ENCODE measurements around the gene ARHGEF26.

ARHGEF26 gene

DNA sequence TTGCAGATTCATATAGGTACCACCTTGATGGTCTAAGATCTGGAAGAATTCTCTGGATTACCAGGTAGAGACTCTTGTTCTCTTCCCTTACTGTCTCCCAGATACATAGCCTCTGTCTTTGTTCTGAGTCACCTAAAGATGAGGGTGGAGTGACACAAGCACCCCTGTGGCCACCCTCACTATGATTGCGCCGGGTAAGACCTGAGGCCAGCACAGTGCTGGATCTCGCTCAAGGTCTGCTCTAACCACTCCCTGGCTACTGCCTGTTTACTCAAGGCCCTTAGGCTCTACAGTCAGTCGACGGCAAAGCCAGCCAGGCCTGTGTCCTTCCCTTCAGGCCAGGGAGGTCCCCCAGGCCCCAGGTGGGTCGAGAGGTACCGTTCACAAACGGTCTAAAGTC, 88.3 kb downstream of the ARHGEF26 start:
- Histone ChIP-seq H3K9me3 (ENCODE audit: control insufficient read depth, insufficient read depth, low read depth, low read length) (peaks cover 10% of the 10 kb centered on the region), H3K27ac (ENCODE audit: low read depth, low read length) (no peak overlapping the region), H3K4me3 (ENCODE audit: low read depth, low read length) (no peak overlapping the region), H3K9ac (ENCODE audit: low read length) (no peak overlapping the region), H3K27me3 (ENCODE audit: control insufficient read depth, insufficient read depth, low read length) (no peaks in the 10 kb centered on the region), H3K4me1 (ENCODE audit: control insufficient read depth, insufficient read depth, low read length) (no peaks in the 10 kb centered on the region), H3K36me3 (ENCODE audit: control insufficient read depth, insufficient read depth, low read length) (no peaks in the 10 kb centered on the region)

DNA sequence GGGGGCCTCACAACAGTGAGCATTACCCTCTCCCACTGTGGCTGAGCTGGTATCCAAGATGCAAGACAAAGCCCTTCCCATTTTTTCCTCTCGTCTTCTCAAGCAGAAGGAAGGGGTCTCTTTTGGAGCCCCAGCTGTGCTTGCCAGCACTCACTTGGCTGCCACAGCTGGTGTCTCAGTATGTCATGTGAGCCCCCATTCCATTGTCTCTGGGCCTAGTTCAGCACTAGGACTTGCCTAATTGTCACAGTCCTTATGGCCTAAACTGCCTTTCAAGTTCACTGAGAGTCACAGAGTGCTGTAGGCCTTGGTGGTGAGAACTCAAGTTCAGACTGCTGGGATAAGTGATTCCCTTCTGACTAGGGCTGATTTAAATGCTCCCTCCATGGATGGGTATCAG, 89.8 kb downstream of the ARHGEF26 start:
- Histone ChIP-seq H3K36me3 (ENCODE audit: control insufficient read depth, insufficient read depth, low read length) (no peaks in the 10 kb centered on the region), H3K9me3 (ENCODE audit: control insufficient read depth, insufficient read depth, low read depth, low read length) (peaks cover 10% of the 10 kb centered on the region), H3K27ac (ENCODE audit: low read depth, low read length) (no peak overlapping the region), H3K27me3 (ENCODE audit: control insufficient read depth, insufficient read depth, low read length) (no peaks in the 10 kb centered on the region), H3K4me3 (ENCODE audit: low read depth, low read length) (no peak overlapping the region), H3K4me1 (ENCODE audit: control insufficient read depth, insufficient read depth, low read length) (no peaks in the 10 kb centered on the region), H3K9ac (ENCODE audit: low read length) (no peak overlapping the region)

DNA sequence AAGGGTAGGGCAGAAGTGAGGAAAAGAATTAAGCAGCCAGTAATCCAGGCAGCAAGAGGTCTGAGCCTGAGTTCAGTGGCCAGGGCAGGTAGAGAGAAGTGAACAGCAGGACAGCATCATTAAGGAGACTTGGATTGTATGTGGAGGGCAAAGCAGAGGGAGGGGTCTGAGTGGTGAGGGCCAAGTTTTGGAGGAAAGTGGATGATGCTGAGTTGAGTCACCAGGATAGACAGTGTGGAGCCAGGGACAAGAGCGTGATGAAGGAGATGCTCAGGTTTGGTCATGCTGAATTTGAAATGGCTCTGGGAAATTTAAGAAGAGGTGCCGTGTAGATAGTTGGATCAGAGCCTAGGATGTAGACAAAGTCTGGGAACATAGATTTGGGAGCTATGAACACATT, 93.1 kb downstream of the ARHGEF26 start:
- Histone ChIP-seq H3K27me3 (ENCODE audit: control insufficient read depth, insufficient read depth, low read length) (no peaks in the 10 kb centered on the region), H3K27ac (ENCODE audit: low read depth, low read length) (no peak overlapping the region), H3K4me3 (ENCODE audit: low read depth, low read length) (no peak overlapping the region), H3K36me3 (ENCODE audit: control insufficient read depth, insufficient read depth, low read length) (no peaks in the 10 kb centered on the region; the same call in 1 of the 2 replicates), H3K9ac (ENCODE audit: low read length) (no peak overlapping the region), H3K9me3 (ENCODE audit: control insufficient read depth, insufficient read depth, low read depth, low read length) (peaks cover 10% of the 10 kb centered on the region), H3K4me1 (ENCODE audit: control insufficient read depth, insufficient read depth, low read length) (no peaks in the 10 kb centered on the region)

DNA sequence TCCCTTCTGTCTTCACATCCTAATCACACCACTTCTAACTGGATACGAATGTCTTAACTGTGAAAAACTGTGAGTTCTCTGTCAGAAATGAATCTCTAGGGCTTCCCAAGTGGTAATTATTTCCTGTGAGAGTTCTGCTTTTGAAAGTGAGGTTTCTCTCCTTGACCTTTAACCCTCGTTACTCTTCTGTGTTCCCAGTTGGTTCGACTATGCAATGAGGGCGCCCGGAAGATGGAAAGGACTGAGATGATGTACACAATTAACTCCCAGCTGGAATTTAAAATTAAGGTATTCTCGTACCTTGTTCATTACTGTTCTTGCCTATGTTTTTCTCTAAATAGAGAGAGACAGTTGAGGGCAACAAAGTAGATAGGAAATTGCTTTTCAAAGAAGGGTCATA, 96.5 kb downstream of the ARHGEF26 start:
- no peak overlapping the region for H3K4me3 ChIP-seq (ENCODE audit: low read depth, low read length)
- peaks cover 2% of the 10 kb centered on the region for H3K9me3 ChIP-seq (ENCODE audit: control insufficient read depth, insufficient read depth, low read depth, low read length)
- H3K27ac ChIP-seq (ENCODE audit: low read depth, low read length): no peak overlapping the region
- H3K9ac ChIP-seq (ENCODE audit: low read length): no peak overlapping the region
- no peaks in the 10 kb centered on the region; the same call in 1 of the 2 replicates for H3K36me3 ChIP-seq (ENCODE audit: control insufficient read depth, insufficient read depth, low read length)
- no peaks in the 10 kb centered on the region for H3K4me1 ChIP-seq (ENCODE audit: control insufficient read depth, insufficient read depth, low read length)
- H3K27me3 ChIP-seq (ENCODE audit: control insufficient read depth, insufficient read depth, low read length): no peaks in the 10 kb centered on the region

DNA sequence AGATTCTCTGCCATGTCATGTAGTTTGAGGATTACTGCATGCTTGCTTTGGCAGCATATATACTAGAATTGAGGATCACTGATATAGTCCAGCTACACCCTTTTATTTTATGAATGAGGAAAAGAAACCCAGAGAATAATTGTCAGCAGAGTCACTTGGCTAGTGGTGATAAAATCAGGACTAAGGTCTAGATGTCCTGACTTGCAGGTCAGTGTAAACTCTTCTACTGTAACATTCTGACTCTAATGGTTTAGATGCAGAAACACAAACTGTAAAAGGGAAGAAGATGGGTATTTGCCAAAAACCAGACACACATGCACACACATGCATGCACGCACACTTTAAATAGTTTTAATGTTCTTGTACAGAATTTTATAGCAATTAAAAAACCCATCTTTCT, 97.5 kb downstream of the ARHGEF26 start:
- Histone ChIP-seq H3K27me3 (ENCODE audit: control insufficient read depth, insufficient read depth, low read length) (no peaks in the 10 kb centered on the region), H3K27ac (ENCODE audit: low read depth, low read length) (no peak overlapping the region)

DNA sequence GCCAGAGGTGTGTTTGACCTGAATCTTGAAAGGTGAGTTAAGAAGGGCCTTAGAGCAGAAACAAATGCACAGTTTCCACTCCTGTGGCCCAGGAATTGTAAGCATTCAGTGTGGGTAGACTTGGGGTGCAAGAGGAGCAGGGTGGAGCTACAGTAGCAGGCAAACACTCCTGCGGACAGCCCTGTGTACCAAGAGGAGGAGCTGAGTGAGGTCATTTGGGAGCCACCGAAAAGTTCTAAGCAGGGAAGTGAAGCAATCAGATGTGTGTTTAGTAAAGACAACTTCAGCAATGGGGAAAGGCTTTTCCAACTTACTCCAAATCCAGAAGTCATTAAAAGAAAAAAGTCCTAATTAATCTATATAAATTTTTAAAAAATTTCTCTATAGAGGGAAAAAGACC, 99.3 kb downstream of the ARHGEF26 start:
- Histone ChIP-seq H3K4me3 (ENCODE audit: low read depth, low read length) (no peak overlapping the region), H3K36me3 (ENCODE audit: control insufficient read depth, insufficient read depth, low read length) (no peaks in the 10 kb centered on the region; the same call in 1 of the 2 replicates), H3K9me3 (ENCODE audit: control insufficient read depth, insufficient read depth, low read depth, low read length) (no peaks in the 10 kb centered on the region), H3K27me3 (ENCODE audit: control insufficient read depth, insufficient read depth, low read length) (no peaks in the 10 kb centered on the region), H3K27ac (ENCODE audit: low read depth, low read length) (no peak overlapping the region), H3K4me1 (ENCODE audit: control insufficient read depth, insufficient read depth, low read length) (no peaks in the 10 kb centered on the region), H3K9ac (ENCODE audit: low read length) (no peak overlapping the region)

More for the DNA sequence above, 97.5 kb downstream of the ARHGEF26 start:
- Histone ChIP-seq H3K4me1 (ENCODE audit: control insufficient read depth, insufficient read depth, low read length) (no peaks in the 10 kb centered on the region), H3K9me3 (ENCODE audit: control insufficient read depth, insufficient read depth, low read depth, low read length) (no peaks in the 10 kb centered on the region), H3K9ac (ENCODE audit: low read length) (no peak overlapping the region), H3K36me3 (ENCODE audit: control insufficient read depth, insufficient read depth, low read length) (no peaks in the 10 kb centered on the region; the same call in 1 of the 2 replicates), H3K4me3 (ENCODE audit: low read depth, low read length) (no peak overlapping the region)

DNA sequence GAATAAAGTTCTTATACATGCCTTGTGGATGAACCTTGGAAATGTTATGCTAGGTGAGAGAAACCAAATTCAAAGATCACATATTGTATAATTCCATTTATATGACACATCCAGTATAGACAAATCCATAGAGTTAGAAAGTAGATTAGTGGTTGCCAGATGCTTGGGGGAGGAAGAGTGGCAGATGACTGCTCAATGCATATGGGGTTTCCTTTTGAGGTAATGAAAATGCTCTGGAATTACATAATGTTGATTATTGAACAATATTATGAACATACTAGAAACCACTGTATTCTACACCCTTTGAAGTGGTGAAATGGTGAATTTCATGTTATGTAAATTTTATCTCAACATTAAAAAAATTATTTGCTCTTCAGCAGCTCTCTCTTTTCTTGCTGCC, 102.3 kb downstream of the ARHGEF26 start:
- Histone ChIP-seq H3K27me3 (ENCODE audit: control insufficient read depth, insufficient read depth, low read length) (no peaks in the 10 kb centered on the region), H3K4me1 (ENCODE audit: control insufficient read depth, insufficient read depth, low read length) (peaks cover 2% of the 10 kb centered on the region), H3K9me3 (ENCODE audit: control insufficient read depth, insufficient read depth, low read depth, low read length) (no peaks in the 10 kb centered on the region), H3K36me3 (ENCODE audit: control insufficient read depth, insufficient read depth, low read length) (no peaks in the 10 kb centered on the region; the same call in 1 of the 2 replicates), H3K27ac (ENCODE audit: low read depth, low read length) (no peak overlapping the region), H3K4me3 (ENCODE audit: low read depth, low read length) (no peak overlapping the region), H3K9ac (ENCODE audit: low read length) (no peak overlapping the region)

DNA sequence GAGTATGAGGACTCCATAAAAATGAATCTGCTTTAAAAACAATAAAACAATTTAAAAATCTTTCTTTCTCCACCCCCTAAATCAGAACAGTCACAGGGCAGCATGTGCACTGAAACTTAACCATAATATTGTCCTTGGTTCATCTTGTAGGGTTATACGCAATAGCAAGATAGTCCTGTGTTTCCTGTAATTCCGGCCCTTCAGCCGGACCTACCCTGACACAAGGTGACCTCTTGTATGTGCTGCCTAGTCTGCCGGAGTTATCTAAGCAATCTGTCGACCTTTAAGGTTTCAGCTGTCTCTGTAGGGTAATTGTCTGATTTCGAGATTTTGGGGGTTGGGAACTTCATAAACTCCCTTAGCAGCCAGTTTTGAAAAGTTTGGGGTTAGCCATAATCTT, 103.2 kb downstream of the ARHGEF26 start:
- Histone ChIP-seq H3K27ac (ENCODE audit: low read depth, low read length) (no peak overlapping the region), H3K4me3 (ENCODE audit: low read depth, low read length) (no peak overlapping the region), H3K4me1 (ENCODE audit: control insufficient read depth, insufficient read depth, low read length) (peaks cover 7% of the 10 kb centered on the region), H3K9me3 (ENCODE audit: control insufficient read depth, insufficient read depth, low read depth, low read length) (no peaks in the 10 kb centered on the region), H3K27me3 (ENCODE audit: control insufficient read depth, insufficient read depth, low read length) (no peaks in the 10 kb centered on the region), H3K9ac (ENCODE audit: low read length) (no peak overlapping the region), H3K36me3 (ENCODE audit: control insufficient read depth, insufficient read depth, low read length) (no peaks in the 10 kb centered on the region)

DNA sequence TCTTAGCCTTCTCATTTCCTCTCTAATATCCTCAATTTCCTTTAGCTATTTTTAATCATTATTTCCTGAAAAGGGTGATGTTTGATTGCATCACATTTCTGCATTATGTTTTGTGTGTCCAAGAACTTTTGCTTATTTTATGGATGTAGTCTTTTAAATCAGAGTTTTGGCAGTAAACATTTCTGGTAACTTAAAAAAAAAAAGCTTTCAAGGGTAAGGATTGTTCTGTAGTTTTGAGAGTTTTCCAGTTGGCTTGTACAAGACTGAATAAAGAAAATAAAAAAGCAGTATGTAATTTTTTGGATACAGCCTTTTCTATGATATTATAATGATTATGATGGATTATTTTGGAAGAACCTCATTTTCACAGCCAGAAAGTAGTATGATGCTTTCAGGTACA, 103.7 kb downstream of the ARHGEF26 start:
- Histone ChIP-seq H3K36me3 (ENCODE audit: control insufficient read depth, insufficient read depth, low read length) (no peaks in the 10 kb centered on the region), H3K27ac (ENCODE audit: low read depth, low read length) (no peak overlapping the region), H3K27me3 (ENCODE audit: control insufficient read depth, insufficient read depth, low read length) (no peaks in the 10 kb centered on the region), H3K4me1 (ENCODE audit: control insufficient read depth, insufficient read depth, low read length) (peaks cover 7% of the 10 kb centered on the region), H3K9ac (ENCODE audit: low read length) (no peak overlapping the region), H3K9me3 (ENCODE audit: control insufficient read depth, insufficient read depth, low read depth, low read length) (no peaks in the 10 kb centered on the region), H3K4me3 (ENCODE audit: low read depth, low read length) (no peak overlapping the region)

DNA sequence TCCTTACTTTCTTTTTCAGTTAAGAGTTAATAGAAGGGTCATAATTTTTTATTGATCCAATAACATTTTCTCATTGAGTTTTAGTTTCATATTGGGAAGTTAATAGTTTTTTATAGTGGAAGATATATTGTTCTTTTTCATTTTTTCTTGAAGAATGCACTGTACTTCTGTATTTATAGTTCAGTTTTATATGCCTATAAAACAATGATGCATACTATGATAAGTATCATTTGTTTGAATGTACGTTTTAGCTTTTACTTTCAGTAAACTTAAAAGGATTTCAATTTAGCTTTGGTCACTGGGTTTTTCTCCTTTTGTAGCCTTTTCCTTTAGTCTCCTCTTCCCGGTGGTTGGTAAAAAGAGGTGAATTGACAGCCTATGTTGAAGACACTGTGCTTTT, 104.3 kb downstream of the ARHGEF26 start:
- H3K4me1 ChIP-seq (ENCODE audit: control insufficient read depth, insufficient read depth, low read length): peaks cover 7% of the 10 kb centered on the region
- H3K9me3 ChIP-seq (ENCODE audit: control insufficient read depth, insufficient read depth, low read depth, low read length): no peaks in the 10 kb centered on the region
- no peaks in the 10 kb centered on the region for H3K36me3 ChIP-seq (ENCODE audit: control insufficient read depth, insufficient read depth, low read length)
- H3K27me3 ChIP-seq (ENCODE audit: control insufficient read depth, insufficient read depth, low read length): no peaks in the 10 kb centered on the region
- H3K4me3 ChIP-seq (ENCODE audit: low read depth, low read length): no peak overlapping the region
- no peak overlapping the region for H3K27ac ChIP-seq (ENCODE audit: low read depth, low read length)
- H3K9ac ChIP-seq (ENCODE audit: low read length): no peak overlapping the region

DNA sequence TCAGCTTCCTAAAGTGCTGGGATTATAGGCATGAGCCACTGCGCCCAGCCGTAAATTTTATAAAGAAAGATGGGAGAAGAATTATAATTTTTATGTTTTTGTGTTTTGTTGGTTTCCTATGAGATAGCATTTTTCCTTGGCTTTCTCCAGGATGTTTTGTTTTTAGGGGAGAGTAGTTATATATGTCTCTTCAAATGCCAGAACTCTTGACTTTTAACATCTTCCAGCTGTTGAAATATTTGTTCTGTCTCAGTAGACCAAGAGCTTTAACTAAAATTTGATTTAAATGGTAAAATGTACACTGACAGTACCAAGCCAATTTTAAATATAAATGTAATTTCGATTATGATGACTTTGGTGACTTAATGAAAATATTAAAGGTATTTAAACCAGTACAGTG, 106.3 kb downstream of the ARHGEF26 start:
- Histone ChIP-seq H3K9me3 (ENCODE audit: control insufficient read depth, insufficient read depth, low read depth, low read length) (no peaks in the 10 kb centered on the region), H3K27me3 (ENCODE audit: control insufficient read depth, insufficient read depth, low read length) (no peaks in the 10 kb centered on the region), H3K27ac (ENCODE audit: low read depth, low read length) (no peak overlapping the region), H3K4me3 (ENCODE audit: low read depth, low read length) (no peak overlapping the region), H3K4me1 (ENCODE audit: control insufficient read depth, insufficient read depth, low read length) (peaks cover 7% of the 10 kb centered on the region), H3K9ac (ENCODE audit: low read length) (no peak overlapping the region), H3K36me3 (ENCODE audit: control insufficient read depth, insufficient read depth, low read length) (no peaks in the 10 kb centered on the region)
